CD4-positive, alpha-beta T cell treated with Interleukin-6 for 4 hours (primary cell): ENCODE measurements around the gene ZNF791.
A peak's percentile ranks its signal among the peaks of the same experiment; 100 is the strongest.
"Not testable (repeated sequence)": the region's sequence is repeated elsewhere in the genome, so short reads cannot be mapped to it uniquely, and the experiment has no call there.

Experiments
- DNase-seq: peaks from one replicate; pipeline ENCODE4 v3.0.0-alpha.2; 2020; ENCODE audit warnings: mixed read lengths

Gene ZNF791

DNA sequence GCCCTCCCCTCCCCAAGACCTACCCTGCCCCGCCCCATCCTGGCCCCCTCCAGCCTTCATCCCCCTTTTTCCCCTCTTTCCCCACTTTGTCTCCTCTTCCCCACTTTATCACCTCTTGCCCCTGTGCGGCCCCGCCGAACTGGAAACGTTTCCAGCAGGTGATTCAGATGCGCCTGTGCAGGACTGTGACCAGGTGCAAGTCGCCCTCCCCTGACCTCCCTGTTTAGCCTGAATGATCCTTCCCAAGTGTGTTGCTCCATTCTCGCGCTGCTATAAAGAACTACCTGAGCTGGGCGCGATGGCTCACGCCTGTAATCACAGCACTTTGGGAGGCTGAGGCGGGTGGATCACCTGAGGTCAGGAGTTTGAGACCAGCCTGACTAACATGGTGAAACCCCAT, 25.9 kb downstream of the ZNF791 start:
- DNase-seq: no peak

GRCh38 chr19:12638611-12639182, 28.0 kb downstream of the ZNF791 start:
- DNase-seq: no peak

DNA sequence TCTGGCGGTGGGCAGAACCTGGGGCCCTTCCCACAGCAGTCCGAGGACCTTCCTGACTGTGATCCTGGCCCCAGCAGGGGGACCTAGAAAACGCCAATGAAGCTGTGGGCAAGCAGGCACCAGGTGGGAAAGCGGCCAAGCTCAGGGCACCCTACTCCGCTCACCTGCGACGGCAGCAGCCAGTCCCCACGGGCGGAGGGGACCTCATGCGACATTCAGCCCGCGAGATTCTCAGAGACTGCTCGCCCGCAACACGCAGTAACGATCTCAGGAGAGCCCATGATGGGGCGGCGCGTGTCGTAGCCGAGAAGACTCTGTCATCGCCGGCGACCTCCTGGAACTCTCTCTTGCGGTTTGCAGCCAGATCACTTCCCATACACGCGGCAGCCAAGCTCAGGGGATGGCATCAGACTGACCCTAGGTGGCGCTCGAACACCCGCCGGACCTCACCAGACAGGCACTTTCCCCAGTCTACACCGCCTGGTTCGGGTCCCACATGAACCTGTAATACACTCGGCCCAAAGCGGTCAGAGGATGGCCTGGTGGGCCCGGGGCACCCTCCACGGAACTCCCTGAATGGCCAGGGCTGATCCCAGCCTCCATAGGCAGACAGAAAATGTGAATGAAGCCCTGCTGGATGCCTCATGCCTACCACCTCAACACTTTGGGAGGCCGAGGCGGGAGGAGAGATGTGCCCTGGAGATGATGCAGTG, 29.3 kb downstream of the ZNF791 start:
- peak; percentile 91 for DNase-seq

DNA sequence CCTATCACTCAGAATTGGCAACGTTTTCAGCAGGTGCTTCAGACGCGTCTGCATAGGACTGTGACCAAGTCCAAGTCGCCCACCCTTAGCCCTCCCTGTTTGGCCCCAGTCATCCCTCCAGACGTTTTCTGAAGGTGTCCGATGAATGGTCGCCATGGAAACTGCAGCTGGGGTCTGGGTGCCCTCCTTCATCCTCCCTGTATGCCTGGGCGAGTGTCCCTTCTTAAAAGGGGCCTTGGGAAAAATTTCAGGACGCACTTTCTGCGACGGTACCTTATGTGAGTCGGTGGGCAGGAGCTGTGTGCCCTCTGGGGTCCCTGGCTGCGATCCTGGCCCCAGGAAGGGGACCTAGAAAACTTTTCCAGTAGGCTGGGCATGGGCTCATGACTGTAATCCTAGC, 30.7 kb downstream of the ZNF791 start:
- no peak for DNase-seq

DNA sequence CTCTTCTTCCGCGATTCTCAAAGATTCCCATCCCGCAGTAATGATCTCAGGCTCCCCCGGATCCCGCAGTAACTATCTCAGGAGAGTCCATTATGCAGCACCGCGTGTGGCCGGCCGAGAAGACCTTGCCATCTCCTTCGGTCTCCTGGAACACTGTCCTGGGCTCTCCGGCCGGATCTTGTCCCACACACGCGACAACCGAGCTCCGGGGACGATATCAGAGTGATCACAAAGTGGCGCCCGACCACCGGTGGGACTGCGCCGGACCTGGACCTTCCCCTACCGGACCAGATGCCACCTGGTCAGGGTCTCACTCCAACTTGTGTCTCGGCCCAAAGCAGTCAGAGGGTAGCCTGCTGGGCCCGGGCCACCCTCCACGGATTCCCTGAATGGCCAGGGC, 31.8 kb downstream of the ZNF791 start:
- DNase-seq: no peak

DNA sequence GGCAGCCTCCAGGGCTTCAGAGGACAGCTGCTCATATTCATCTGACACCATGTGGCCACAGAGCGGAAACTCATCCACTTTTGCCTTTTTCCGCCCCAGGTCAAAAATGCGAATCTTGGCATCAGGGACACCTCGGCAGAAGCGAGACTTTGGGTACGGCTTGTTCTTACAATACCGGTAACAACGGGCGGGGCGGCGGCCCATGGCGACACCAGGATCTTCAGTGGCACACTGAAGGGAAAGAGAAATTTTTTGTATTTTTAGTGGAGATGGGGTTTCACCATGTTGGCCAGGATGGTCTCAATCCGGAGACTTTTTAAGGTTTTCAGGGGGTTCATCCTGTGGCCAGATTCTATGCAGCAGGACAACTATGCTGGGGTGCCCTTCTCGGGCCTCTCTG, 33.0 kb downstream of the ZNF791 start:
- not testable (repeated sequence) for DNase-seq

DNA sequence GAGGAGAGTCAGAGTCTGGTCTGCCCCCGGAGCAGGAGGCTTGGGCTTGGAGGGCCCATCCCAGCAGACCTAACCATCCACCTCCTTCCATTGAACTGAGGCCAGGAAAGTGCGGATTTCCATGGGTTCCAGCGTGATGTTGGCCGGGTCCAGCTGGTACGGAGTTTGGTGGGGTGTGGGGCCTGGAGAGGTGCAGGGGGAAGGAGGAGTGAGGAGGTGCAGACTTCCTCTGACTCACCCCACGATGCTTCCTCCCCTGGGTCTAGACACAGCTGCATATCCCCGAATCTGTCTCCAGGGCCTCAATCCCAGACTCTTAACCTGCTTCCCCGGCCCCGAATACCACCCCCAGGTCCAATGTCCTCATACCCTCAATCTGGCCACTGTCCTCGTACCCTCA, 35.8 kb downstream of the ZNF791 start:
- no peak for DNase-seq

- no peak for DNase-seq
Observed at GRCh38 chr19:12647047-12647446, 36.3 kb downstream of the ZNF791 start.

- peak; percentile 36 for DNase-seq
Observed at GRCh38 chr19:12647490-12648071, 36.9 kb downstream of the ZNF791 start.

DNA sequence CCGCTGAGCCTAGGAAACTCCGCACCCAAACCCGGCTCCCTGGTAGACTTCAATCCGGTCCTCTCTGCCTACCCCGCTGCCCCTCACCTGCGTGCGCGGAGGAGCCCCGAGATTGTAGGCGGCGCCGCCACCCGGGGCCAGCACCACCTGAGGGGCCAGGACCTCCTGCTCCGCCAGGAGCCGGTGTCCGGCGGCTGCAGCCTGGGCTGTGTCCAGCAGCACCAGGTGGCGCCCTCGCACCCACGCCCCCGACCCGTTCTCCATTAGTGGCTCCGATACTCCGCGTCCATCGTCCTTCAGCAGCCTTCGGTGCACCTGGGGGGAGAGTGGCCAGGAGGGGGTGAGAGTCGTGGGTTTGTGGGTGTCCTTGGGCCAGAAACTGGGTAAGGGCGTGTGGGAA, 37.4 kb downstream of the ZNF791 start:
- no peak for DNase-seq

- no peak for DNase-seq
Observed at GRCh38 chr19:12649941-12650340, 39.2 kb downstream of the ZNF791 start.

- DNase-seq: no peak
Observed at GRCh38 chr19:12652219-12652618, 41.5 kb downstream of the ZNF791 start.

- DNase-seq: no peak
Observed at GRCh38 chr19:12655546-12655945, 44.8 kb downstream of the ZNF791 start.

DNA sequence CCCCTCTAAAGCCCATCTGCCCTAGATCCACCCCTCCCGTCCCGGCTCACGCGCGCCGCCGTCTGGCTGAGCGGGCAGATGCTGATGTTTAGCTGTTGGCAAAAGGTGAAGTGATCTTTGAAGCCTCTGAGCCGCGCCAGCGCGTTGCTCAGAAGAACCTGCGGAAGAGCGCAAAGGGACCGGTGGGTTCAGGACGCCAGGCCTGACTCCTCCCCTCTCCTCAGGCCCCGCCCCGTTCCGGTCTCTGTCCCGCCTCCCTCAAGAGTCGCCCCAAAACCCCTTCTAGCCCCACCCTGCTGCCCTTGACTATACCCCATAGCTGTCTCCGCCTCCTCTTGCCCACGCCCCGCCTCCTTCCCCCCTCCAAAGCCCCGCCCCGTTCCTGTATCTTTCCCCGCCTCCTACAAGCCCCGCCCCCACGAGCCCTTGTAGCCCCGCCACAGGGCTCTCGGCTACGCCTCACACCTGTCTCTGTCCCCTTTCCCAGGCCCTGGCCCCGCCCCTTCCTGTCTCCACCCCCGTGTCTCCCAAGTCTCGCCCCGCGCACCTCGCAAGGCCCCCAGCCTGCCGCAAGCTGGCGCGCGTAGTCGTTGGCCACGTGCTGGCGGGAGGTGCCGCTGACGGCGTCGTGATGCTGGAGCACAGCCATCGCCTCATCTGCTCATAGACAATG, 46.3 kb downstream of the ZNF791 start:
- no peak for DNase-seq

DNA sequence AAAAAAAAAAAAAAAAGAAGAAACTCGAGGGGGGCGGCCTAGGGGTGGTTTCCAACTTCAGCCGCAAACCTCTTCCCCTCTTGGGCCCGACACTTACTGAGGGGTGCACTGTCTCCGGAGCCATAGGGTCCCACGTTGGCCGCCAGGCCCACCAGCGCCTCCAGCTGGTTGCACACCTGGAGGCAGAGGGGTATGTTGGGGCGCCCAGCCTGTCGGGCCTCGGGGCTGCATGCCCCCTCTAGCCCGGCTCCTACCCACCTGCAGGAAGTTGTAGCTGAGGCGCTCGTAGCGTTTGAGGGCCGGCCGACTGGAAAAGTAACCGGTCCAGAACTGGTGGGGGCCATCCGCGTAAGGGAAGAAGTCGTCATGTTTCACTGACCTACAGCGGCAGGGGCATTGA, 47.2 kb downstream of the ZNF791 start:
- DNase-seq: no peak

DNA sequence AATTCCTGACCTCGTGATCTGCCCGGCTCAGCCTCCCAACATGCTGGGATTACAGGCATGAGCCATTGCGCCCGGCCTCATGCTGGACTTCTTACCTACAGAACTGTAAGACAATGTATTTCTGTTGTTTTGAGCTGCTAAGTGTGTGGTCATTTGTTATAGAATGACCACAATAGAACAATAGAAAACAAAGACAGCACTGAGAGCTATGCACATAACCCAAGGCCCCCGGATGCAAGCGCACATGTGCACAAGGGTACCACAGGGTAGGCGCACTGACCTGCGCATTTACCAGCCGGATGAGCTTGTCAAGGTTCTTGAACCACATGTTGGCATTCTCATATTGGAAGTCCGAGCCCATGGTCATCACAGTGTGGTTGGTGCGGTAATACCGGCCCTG, 50.3 kb downstream of the ZNF791 start:
- no peak for DNase-seq

- DNase-seq: no peak
Observed at GRCh38 chr19:12664406-12665280, 53.9 kb downstream of the ZNF791 start.

DNA sequence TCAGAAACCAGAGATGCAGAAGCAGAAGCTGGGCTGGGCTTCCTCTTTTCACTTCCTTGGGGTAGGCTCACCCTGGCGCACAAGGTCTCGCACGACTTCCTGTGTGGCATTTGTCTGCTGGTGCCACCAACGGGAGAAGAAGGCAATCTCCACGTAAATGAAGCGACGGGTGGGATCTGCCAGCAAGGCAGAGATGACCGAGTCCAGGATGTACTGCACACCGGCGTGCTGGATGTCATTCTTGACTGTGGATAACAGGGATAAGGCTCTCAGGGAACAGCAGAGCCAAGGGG, 54.5 kb downstream of the ZNF791 start:
- DNase-seq: peak; percentile 77

GRCh38 chr19:12665671-12666264, 55.0 kb downstream of the ZNF791 start:
- peak; percentile 13 for DNase-seq

GRCh38 chr19:12666265-12667048, 55.7 kb downstream of the ZNF791 start, which contains the start of the genes MAN2B1 and WDR83:
MAN2B1 (minus strand) TSS chr19:12666742; CDS start chr19:12666701, 41 bp downstream.
WDR83 (plus strand) TSS chr19:12666807; CDS start chr19:12669791, 2,984 bp downstream.
- peak; percentile 87 for DNase-seq

GRCh38 chr19:12667731-12668302, 57.1 kb downstream of the ZNF791 start:
- no peak for DNase-seq
